OCI-LY7 (cell line): ENCODE results near the gene TMEM54. TPM values are rescaled to one million over a fixed set of nuclear protein-coding genes. Genes with fewer than 3 reads are reported as not detected.

Experiments
- BruUV-seq: library from RNA; stranded (reverse); fragments of 400-500 nt; replicated peaks from 2 replicates; lab custom pipeline; 2021; lab: Mats Ljungman, UMichigan
- CTCF ChIA-PET: fragments of 300-600 bp; sonication (Branson Sonifier 250); formaldehyde crosslinking; loops from one replicate; lab custom pipeline; 2022; ENCODE audit warnings: antibody characterized with exemption; ENCODE audit not compliant: unreplicated experiment; lab: Charles Lee
- POLR2A ChIA-PET: fragments of 300-600 bp; sonication (Branson Sonifier 250); formaldehyde crosslinking; loops from one replicate; lab custom pipeline; 2022; ENCODE audit warnings: antibody characterized with exemption; lab: Charles Lee
- DNase-seq: peaks from one replicate; pipeline ENCODE4 v3.0.0-alpha.2; 2015; ENCODE audit warnings: low spot score
- H2AFZ ChIP-seq: fragments of 200-600 bp; sonication (generic), shearing (Covaris generic); 2 replicates; pipeline ENCODE4 v1.6.1; 2014; ENCODE audit warnings: mild to moderate bottlenecking, antibody characterized with exemption, low read length, moderate library complexity
- H3K27ac ChIP-seq: fragments of 200-600 bp; sonication (generic); 2 replicates; pipeline ENCODE4 v1.5.1; 2014; ENCODE audit warnings: mixed run types, low read depth, mild to moderate bottlenecking, moderate library complexity, low read length, inconsistent platforms; ENCODE audit not compliant: poor library complexity, severe bottlenecking
- H3K36me3 ChIP-seq: fragments of 200-600 bp; sonication (generic); 2 replicates; pipeline ENCODE4 v1.6.1; 2014; ENCODE audit warnings: mild to moderate bottlenecking, antibody characterized with exemption, low read length, moderate library complexity, mixed read lengths; ENCODE audit not compliant: insufficient read depth
- H3K4me1 ChIP-seq: fragments of 200-600 bp; sonication (generic); 2 replicates; pipeline ENCODE4 v1.5.1; 2014; ENCODE audit warnings: mild to moderate bottlenecking, low read length; ENCODE audit not compliant: insufficient read depth, poor library complexity, severe bottlenecking
- H3K4me2 ChIP-seq: fragments of 200-600 bp; sonication (generic); 2 replicates; pipeline ENCODE4 v1.6.1; 2014; ENCODE audit warnings: mild to moderate bottlenecking, low read length
- H3K4me3 ChIP-seq: fragments of 200-600 bp; sonication (generic); 2 replicates; pipeline ENCODE4 v1.5.1; 2014; ENCODE audit warnings: mild to moderate bottlenecking, low read depth, low read length; ENCODE audit not compliant: poor library complexity, severe bottlenecking
- H3K79me2 ChIP-seq: fragments of 200-600 bp; sonication (generic); 2 replicates; pipeline ENCODE4 v1.6.1; 2016; ENCODE audit warnings: low read depth, mild to moderate bottlenecking, low read length, moderate library complexity, mixed read lengths; ENCODE audit not compliant: insufficient read depth
- H3K9me2 ChIP-seq: fragments of 200-600 bp; sonication (generic); 2 replicates; pipeline ENCODE4 v1.6.1; 2016; ENCODE audit warnings: mild to moderate bottlenecking, low read length, mixed read lengths; ENCODE audit not compliant: insufficient read depth
- H3K9me3 ChIP-seq: fragments of 200-600 bp; sonication (generic); 2 replicates; pipeline ENCODE4 v1.6.1; 2014; ENCODE audit warnings: mild to moderate bottlenecking, mixed run types, low read length, mixed read lengths
- H4K20me1 ChIP-seq: fragments of 200-600 bp; sonication (generic); 2 replicates; pipeline ENCODE4 v1.6.1; 2014; ENCODE audit warnings: mild to moderate bottlenecking, antibody characterized with exemption, low read length, moderate library complexity, mixed read lengths; ENCODE audit not compliant: insufficient read depth
- CTCF ChIP-seq: fragments of 200-600 bp; sonication (generic); conservative IDR thresholded peaks from 2 replicates; pipeline ENCODE4 v1.5.1; 2014; ENCODE audit warnings: mild to moderate bottlenecking, antibody characterized with exemption, low read length, moderate library complexity, mixed read lengths
- EZH2phosphoT487 ChIP-seq: fragments of 200-600 bp; sonication (generic); IDR thresholded peaks from 2 replicates; pipeline ENCODE4 v1.6.1; 2018; ENCODE audit warnings: low read depth, borderline replicate concordance, mild to moderate bottlenecking, mixed run types, antibody characterized with exemption, low read length, moderate library complexity, mixed read lengths
- intact Hi-C: fragments of 100-400 bp; cut with micrococcal nuclease; formaldehyde crosslinking; loops from one replicate; pipeline ENCODE4 v1.10.0; 2022; ENCODE audit not compliant: unreplicated experiment
- total RNA-seq, 2 experiments: library from RNA; depleted of rRNA in 1 of 2; stranded (reverse); fragments of >200 nt in 1 of 2; shearing (Covaris generic) in 1 of 2; gene quantifications; 2 replicates each; pipeline ENCODE4 v1.2.3, GENCODE V29; 2014 to 2022

The TMEM54 gene
- total RNA-seq, 2 experiments from 2014 or later, result 0.93 to 3.1 TPM

- no peaks in the 10 kb centered on the region for H4K20me1 ChIP-seq
- CTCF ChIA-PET, result no interaction called here
- intact Hi-C loops, result no loop called here
- H2AFZ ChIP-seq, result no peak overlapping the region
- H3K36me3 ChIP-seq, result no peaks in the 10 kb centered on the region
- H3K79me2 ChIP-seq, result no peaks in the 10 kb centered on the region
- no peak overlapping the region for H3K4me2 ChIP-seq
- BruUV-seq, result no TSS peak
- no peaks in the 10 kb centered on the region for H3K9me2 ChIP-seq
- H3K27ac ChIP-seq, result no peak overlapping the region
- TF ChIP-seq EZH2phosphoT487 (no peak), CTCF (no peak)
- H3K4me3 ChIP-seq, result no peak overlapping the region
- peaks cover 9% of the 10 kb centered on the region for H3K4me1 ChIP-seq
- no peaks in the 10 kb centered on the region for H3K9me3 ChIP-seq
- POLR2A ChIA-PET, result interaction anchor here (0.6 to 1.7 kb wide), 2 partner anchors 191 to 748 kb away, joined by 3 to 7 read pairs; no protein-coding TSS in a partner anchor
- DNase-seq, result no peak
Measured at GRCh38 chr1:32896451-32896850, 4.7 kb downstream of the TMEM54 start.

GRCh38 chr1:32895325-32896215 lies 5.6 kb downstream of the TMEM54 start:
- intact Hi-C loops, result no loop called here

More at GRCh38 chr1:32895325-32896215, 5.6 kb downstream of the TMEM54 start:
- no peak overlapping the region for H2AFZ ChIP-seq
- peaks cover 4% of the 10 kb centered on the region for H3K4me1 ChIP-seq
- no TSS peak for BruUV-seq
- H3K9me3 ChIP-seq, result no peaks in the 10 kb centered on the region
- no peaks in the 10 kb centered on the region for H3K9me2 ChIP-seq
- no peak for TF ChIP-seq EZH2phosphoT487
- TF ChIP-seq CTCF, result no peak
- POLR2A ChIA-PET, result no interaction called here
- no peaks in the 10 kb centered on the region for H3K79me2 ChIP-seq
- H3K4me2 ChIP-seq, result no peak overlapping the region
- no peak overlapping the region for H3K4me3 ChIP-seq
- H3K36me3 ChIP-seq, result no peaks in the 10 kb centered on the region
- CTCF ChIA-PET, result no interaction called here
- no peak overlapping the region for H3K27ac ChIP-seq
- no peak for DNase-seq
- no peaks in the 10 kb centered on the region for H4K20me1 ChIP-seq
